Bronchus fibroblast of lung (primary cell): ENCODE results near the gene INSIG1. TPM values are rescaled to one million over a fixed set of nuclear protein-coding genes. Genes with fewer than 3 reads are reported as not detected.

ENCODE experiments used
- total RNA-seq: library from RNA; depleted of rRNA; stranded (reverse); fragments of >200 nt; gene quantifications from 2 replicates; pipeline ENCODE4 v1.2.3, GENCODE V29; 2015

INSIG1 gene
- 626 and 697 TPM in 2 replicates for total RNA-seq

GRCh38 chr7:155297517-155298287 lies at the start of gene INSIG1:
TSS of gene INSIG1 (plus strand) at chr7:155297878. CDS start at chr7:155298286, 408 bp downstream.

Other genes with a start within 250 kb of the INSIG1 start
- not detected in 2 replicates for gene HTR5A, start 227.6 kb upstream of the INSIG1 start, total RNA-seq
- not detected in 2 replicates for gene EN2, start 160.3 kb downstream of the INSIG1 start, total RNA-seq
- gene CNPY1, start 248.7 kb downstream of the INSIG1 start, total RNA-seq, result not detected in 2 replicates